Measurements from ENCODE around the gene NBR1. TPM values are rescaled to one million over a fixed set of nuclear protein-coding genes. Genes with fewer than 3 reads are reported as not detected.
"Not testable (repeated sequence)": the region's sequence is repeated elsewhere in the genome, so short reads cannot be mapped to it uniquely, and the experiment has no call there.

The NBR1 gene
- total RNA-seq, 1 donor from 2014 or later, result 80.4 TPM

- Histone ChIP-seq H3K9me3 (no peaks in the 10 kb centered on the region), H3K27ac (no peak overlapping the region), H3K36me3 (peaks cover 100% of the 10 kb centered on the region), H3K4me3 (no peak overlapping the region), H3K4me1 (no peaks in the 10 kb centered on the region), H3K27me3 (no peaks in the 10 kb centered on the region)
- DNase-seq, result no peak
- TF ChIP-seq, protein P1, sequence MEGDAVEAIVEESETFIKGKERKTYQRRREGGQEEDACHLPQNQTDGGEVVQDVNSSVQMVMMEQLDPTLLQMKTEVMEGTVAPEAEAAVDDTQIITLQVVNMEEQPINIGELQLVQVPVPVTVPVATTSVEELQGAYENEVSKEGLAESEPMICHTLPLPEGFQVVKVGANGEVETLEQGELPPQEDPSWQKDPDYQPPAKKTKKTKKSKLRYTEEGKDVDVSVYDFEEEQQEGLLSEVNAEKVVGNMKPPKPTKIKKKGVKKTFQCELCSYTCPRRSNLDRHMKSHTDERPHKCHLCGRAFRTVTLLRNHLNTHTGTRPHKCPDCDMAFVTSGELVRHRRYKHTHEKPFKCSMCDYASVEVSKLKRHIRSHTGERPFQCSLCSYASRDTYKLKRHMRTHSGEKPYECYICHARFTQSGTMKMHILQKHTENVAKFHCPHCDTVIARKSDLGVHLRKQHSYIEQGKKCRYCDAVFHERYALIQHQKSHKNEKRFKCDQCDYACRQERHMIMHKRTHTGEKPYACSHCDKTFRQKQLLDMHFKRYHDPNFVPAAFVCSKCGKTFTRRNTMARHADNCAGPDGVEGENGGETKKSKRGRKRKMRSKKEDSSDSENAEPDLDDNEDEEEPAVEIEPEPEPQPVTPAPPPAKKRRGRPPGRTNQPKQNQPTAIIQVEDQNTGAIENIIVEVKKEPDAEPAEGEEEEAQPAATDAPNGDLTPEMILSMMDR (IDR thresholded peaks at IDR 0.05), result no peak
- no peak for ATAC-seq
- intact Hi-C loops (cut with DNase I), result no loop called here
These were observed 29.1 kb downstream of the NBR1 start for GRCh38 chr17:43200127-43200526.

- H3K9me3 ChIP-seq; DNase-seq; ATAC-seq; H3K4me1 ChIP-seq; H3K4me3 ChIP-seq; H3K27ac ChIP-seq; H3K27me3 ChIP-seq; intact Hi-C loops (cut with DNase I): not testable (repeated sequence)
- H3K36me3 ChIP-seq, result peaks cover 97% of the 10 kb centered on the region
These were observed 32.0 kb downstream of the NBR1 start for GRCh38 chr17:43203013-43203412.

DNA sequence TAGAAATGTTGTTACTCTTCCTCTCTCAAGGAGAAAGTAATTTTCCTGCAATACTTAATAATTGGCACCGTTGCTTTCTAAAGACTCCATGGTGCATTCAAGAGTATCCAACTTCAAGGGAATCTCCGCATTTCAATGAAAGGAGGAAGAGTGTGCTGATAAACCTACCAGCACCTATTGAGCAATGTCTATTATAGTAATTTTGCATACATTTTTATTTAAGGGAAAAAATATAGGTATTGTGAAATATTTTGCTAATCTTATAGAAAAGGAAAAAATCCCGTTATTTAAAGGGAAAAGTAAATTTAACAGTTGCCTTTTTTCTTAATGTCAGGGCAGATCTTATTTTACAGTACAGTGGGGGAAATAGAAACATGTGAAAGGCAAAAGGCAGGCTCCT, 39.6 kb downstream of the NBR1 start:
- intact Hi-C loops (cut with DNase I), result no loop called here
- Histone ChIP-seq H3K27me3 (no peaks in the 10 kb centered on the region), H3K36me3 (peaks cover 48% of the 10 kb centered on the region), H3K4me1 (peaks cover 11% of the 10 kb centered on the region), H3K27ac (peak overlapping the region; percentile 79), H3K9me3 (no peaks in the 10 kb centered on the region), H3K4me3 (no peak overlapping the region)
- DNase-seq (no peak), ATAC-seq (no peak)
- TF ChIP-seq, protein P1 (IDR thresholded peaks at IDR 0.05), result no peak

GRCh38 chr17:43211123-43211479, 40.1 kb downstream of the NBR1 start:
- Histone ChIP-seq H3K4me3 (peak overlapping the region; percentile 77), H3K27ac (peak overlapping the region; percentile 79), H3K9me3 (no peaks in the 10 kb centered on the region), H3K27me3 (no peaks in the 10 kb centered on the region), H3K36me3 (peaks cover 48% of the 10 kb centered on the region), H3K4me1 (peaks cover 11% of the 10 kb centered on the region)
- TF ChIP-seq, protein P1 (IDR thresholded peaks at IDR 0.05), result no peak
- ATAC-seq (no peak), DNase-seq (no peak)
- intact Hi-C loops (cut with DNase I), result no loop called here

DNA sequence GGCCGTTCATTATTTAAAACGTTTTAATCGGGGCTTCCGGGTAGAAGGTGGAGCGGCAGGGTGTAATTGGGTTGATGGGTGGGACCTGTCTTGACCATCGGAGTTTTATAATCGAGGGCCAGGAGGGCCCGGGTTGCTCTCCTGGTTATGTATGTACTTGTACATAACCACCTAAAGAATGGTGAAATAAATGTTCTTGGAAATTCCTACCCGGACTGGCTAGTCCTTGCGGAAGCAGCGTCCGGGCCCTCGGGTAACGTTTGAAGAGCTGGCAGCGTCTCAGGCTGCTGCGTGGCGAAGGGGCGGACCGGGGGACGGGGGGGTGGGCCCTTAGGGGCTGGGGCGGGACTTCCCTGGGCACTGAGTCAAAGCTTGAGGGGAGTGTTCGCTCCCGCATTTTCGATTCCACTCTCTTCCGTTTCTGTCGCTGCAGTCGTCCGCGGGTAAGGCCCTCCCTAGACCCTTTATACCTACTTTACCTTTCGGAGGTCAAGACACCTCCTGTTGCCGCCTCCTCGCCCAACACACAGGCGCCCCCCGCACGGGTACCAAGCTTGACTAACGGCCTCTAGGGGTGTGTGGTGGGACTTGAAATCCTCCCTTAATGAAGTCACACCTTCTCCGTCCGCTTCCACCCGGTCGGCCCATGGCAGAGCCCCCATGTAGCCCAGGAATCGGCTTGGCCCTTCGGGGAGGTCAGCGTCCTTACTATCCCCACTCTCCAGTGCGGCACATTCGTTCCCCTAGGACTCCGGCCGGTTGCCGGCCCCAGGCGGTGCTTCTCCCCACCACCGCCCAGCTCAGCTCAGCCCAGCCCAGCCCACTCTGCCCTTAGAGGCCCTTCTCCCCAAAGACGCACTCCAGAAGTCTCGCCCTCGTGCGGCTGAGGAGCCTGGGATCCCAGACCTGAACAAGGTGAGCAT, 40.7 kb downstream of the NBR1 start, which contains the start of gene TMEM106A:
Gene TMEM106A (plus strand): TSS at position 396 of the 923 bp plus-strand sequence. CDS start 1,167 bp downstream, outside the sequence.
- no peaks in the 10 kb centered on the region for H3K27me3 ChIP-seq
- peaks cover 48% of the 10 kb centered on the region for H3K36me3 ChIP-seq
- ATAC-seq (peak; percentile 93), DNase-seq (peak; percentile 91)
- peaks cover 11% of the 10 kb centered on the region for H3K4me1 ChIP-seq
- TF ChIP-seq, protein P1 (IDR thresholded peaks at IDR 0.05), result peak; percentile 31
- peak within 1 kb of the TSS; percentile 77 for H3K4me3 ChIP-seq
- peak within 1 kb of the TSS; percentile 79 for H3K27ac ChIP-seq
- H3K9me3 ChIP-seq, result no peaks in the 10 kb centered on the region
- intact Hi-C loops (cut with DNase I), result no loop called here

Measured in upper lobe of right lung (tissue), 1 donor.